Sigmoid colon (tissue), 7 donors: Measurements from ENCODE around the gene IGDCC3. TPM values are rescaled to one million over a fixed set of nuclear protein-coding genes. Genes with fewer than 3 reads are reported as not detected.
"Not testable (repeated sequence)": the region's sequence is repeated elsewhere in the genome, so short reads cannot be mapped to it uniquely, and the experiment has no call there.

ENCODE experiments used
- DNase-seq: peaks from one replicate; pipeline ENCODE4 v3.0.0-alpha.2; 2019
- H3K27ac ChIP-seq, 4 donors: fragments of 200-600 bp; sonication (generic); one replicate each; pipeline ENCODE4 v1.5.1; 2016 to 2019; ENCODE audit warnings: mild to moderate bottlenecking in 1 of 4
- H3K27me3 ChIP-seq, 3 donors: fragments of 200-600 bp; sonication (generic); one replicate each; pipeline ENCODE4 v1.5.1; 2019; ENCODE audit warnings: mild to moderate bottlenecking in 1 of 3
- H3K36me3 ChIP-seq, 4 donors: fragments of 200-600 bp; sonication (generic); one replicate each; pipeline ENCODE4 v1.5.1; 2016 to 2019
- H3K4me1 ChIP-seq, 4 donors: fragments of 200-600 bp; sonication (generic); one replicate each; pipeline ENCODE4 v1.5.1; 2017 to 2019
- H3K4me3 ChIP-seq, 4 donors: fragments of 200-600 bp; sonication (generic); one replicate each; pipeline ENCODE4 v1.5.1; 2017 to 2019; ENCODE audit warnings: mild to moderate bottlenecking in 2 of 4, moderate library complexity in 1 of 4
- H3K9me3 ChIP-seq, 4 donors: fragments of 200-600 bp in 3 of 4; sonication (generic) in 3 of 4; one replicate each; pipeline versions ENCODE4 v1.5.1 to v1.6.1; 2013 to 2019
- CTCF ChIP-seq, 4 experiments: fragments of 450-650 bp in 3 of 4; fragments of 200-600 bp in 1 of 4; IDR thresholded peaks; one replicate each; pipeline ENCODE4 v1.5.1; 2016 to 2019; ENCODE audit warnings: antibody characterized with exemption in 4 of 4, mild to moderate bottlenecking in 3 of 4, moderate library complexity in 2 of 4
- EP300 ChIP-seq, 4 donors: sonication (generic); formaldehyde crosslinking; IDR thresholded peaks; one replicate each; pipeline ENCODE4 v1.6.1; 2017; ENCODE audit warnings: antibody characterized with exemption in 4 of 4
- POLR2A ChIP-seq, 2 donors: fragments of 450-650 bp; IDR thresholded peaks; one replicate each; pipeline ENCODE4 v1.6.1; 2016; ENCODE audit warnings: antibody characterized with exemption in 2 of 2, mild to moderate bottlenecking in 2 of 2, moderate library complexity in 2 of 2
- POLR2AphosphoS5 ChIP-seq, 4 donors: sonication (generic); formaldehyde crosslinking; IDR thresholded peaks; one replicate each; pipeline ENCODE4 v1.6.1; 2017; ENCODE audit warnings: antibody characterized with exemption in 4 of 4
- WGBS, 2 donors: extraction: QIAGEN DNeasy Blood & Tissue Kit; methylation state at CpG; one replicate each; pipeline ENCODE4 v1.1.7; 2013; 5-methylcytosine and 5-hydroxymethylcytosine counted together
- intact Hi-C: fragments of 100-400 bp; cut with DNase I; formaldehyde crosslinking; loops from one replicate; pipeline ENCODE4 v1.15.1; 2023
- polyA plus RNA-seq, 3 donors: library from polyadenylated mRNA; stranded (reverse); fragments of 200-250 nt; gene quantifications; one replicate each; pipeline ENCODE4 v1.2.3, GENCODE V29; 2013
- total RNA-seq, 4 donors: library from RNA; depleted of rRNA; stranded (reverse); fragments of >200 nt; gene quantifications; one replicate each; pipeline ENCODE4 v1.1.0, GENCODE V29; 2016
- donor health status: healthy with polysubstance abuse.
- donor health status: Bipolar disorder and iron deficiency.
- donor health status: healthy.

IGDCC3 gene
- total and polyA plus RNA-seq, 7 donors, result under 0.01 to 0.55 (median 0.12) TPM; not detected in 2

- Histone ChIP-seq H3K36me3 (no peaks in the 10 kb centered on the region), H3K9me3 (no peaks in the 10 kb centered on the region), H3K4me3 (peak overlapping the region in 3 of 4 donors; percentile 42 to 56 (median 52)), H3K4me1 (peaks cover 0 to 13% (median 11%) of the 10 kb centered on the region in 4 donors), H3K27me3 (peaks cover 0 to 38% (median 20%) of the 10 kb centered on the region in 3 donors), H3K27ac (no peak overlapping the region)
- DNase-seq, result no peak
- TF ChIP-seq EP300 (IDR thresholded peaks at IDR 0.05) (no peak), CTCF (IDR thresholded peaks at IDR 0.05) (no peak), POLR2A (IDR thresholded peaks at IDR 0.05) (no peak), POLR2AphosphoS5 (IDR thresholded peaks at IDR 0.05) (no peak)
- 68 to 70% methylated on average over 10 of the region's 10 CpGs for WGBS, 2 donors
- intact Hi-C loops, result no loop called here
These were observed 23.0 kb downstream of the IGDCC3 start for GRCh38 chr15:65354835-65355172.

GRCh38 chr15:65351972-65352371 is 25.8 kb downstream of the IGDCC3 start:
- peaks cover 0 to 13% (median 11%) of the 10 kb centered on the region in 4 donors for H3K4me1 ChIP-seq
- H3K27ac ChIP-seq, intact Hi-C loops, H3K9me3 ChIP-seq, H3K4me3 ChIP-seq, H3K36me3 ChIP-seq, DNase-seq: not testable (repeated sequence)
- WGBS, 2 donors, result 59 to 67% methylated on average over 1 of the region's 1 CpG
- H3K27me3 ChIP-seq, result peaks cover 0 to 19% (median 13%) of the 10 kb centered on the region in 3 donors

- WGBS, 2 donors, result 80 to 87% methylated on average over 8 of the region's 8 CpGs
- Histone ChIP-seq H3K27me3 (no peaks in the 10 kb centered on the region), H3K4me1 (no peaks in the 10 kb centered on the region), H3K36me3 (no peaks in the 10 kb centered on the region), H3K4me3 (no peak overlapping the region), H3K9me3 (no peaks in the 10 kb centered on the region), H3K27ac (no peak overlapping the region)
- DNase-seq, result no peak
- intact Hi-C loops, result no loop called here
- TF ChIP-seq POLR2A (IDR thresholded peaks at IDR 0.05) (no peak), POLR2AphosphoS5 (IDR thresholded peaks at IDR 0.05) (no peak), EP300 (IDR thresholded peaks at IDR 0.05) (no peak), CTCF (IDR thresholded peaks at IDR 0.05) (no peak)
These were observed 28.5 kb downstream of the IGDCC3 start for GRCh38 chr15:65349338-65349737.

- H3K4me3 ChIP-seq, H3K27me3 ChIP-seq, H3K9me3 ChIP-seq, H3K36me3 ChIP-seq, H3K27ac ChIP-seq, intact Hi-C loops, H3K4me1 ChIP-seq, DNase-seq: not testable (repeated sequence)
- WGBS, 2 donors, result 87 to 94% methylated on average over 8 of the region's 8 CpGs
These were observed 30.0 kb downstream of the IGDCC3 start for GRCh38 chr15:65347756-65348155.

GRCh38 chr15:65346856-65347598 is 30.8 kb downstream of the IGDCC3 start:
- no peak overlapping the region for H3K4me3 ChIP-seq
- H3K27me3 ChIP-seq, result no peaks in the 10 kb centered on the region
- TF ChIP-seq POLR2AphosphoS5 (IDR thresholded peaks at IDR 0.05), result no peak
- no peak overlapping the region for H3K27ac ChIP-seq
- WGBS, 2 donors, result 65 to 80% methylated on average over 6 of the region's 6 CpGs
- no peaks in the 10 kb centered on the region for H3K9me3 ChIP-seq
- H3K4me1 ChIP-seq, result no peaks in the 10 kb centered on the region
- intact Hi-C loops, result no loop called here
- DNase-seq, result no peak
- no peaks in the 10 kb centered on the region for H3K36me3 ChIP-seq

- Histone ChIP-seq H3K27me3 (no peaks in the 10 kb centered on the region), H3K4me3 (no peak overlapping the region), H3K27ac (no peak overlapping the region), H3K4me1 (no peaks in the 10 kb centered on the region), H3K9me3 (no peaks in the 10 kb centered on the region), H3K36me3 (no peaks in the 10 kb centered on the region)
- WGBS, 2 donors, result 43 to 70% methylated on average over 2 of the region's 2 CpGs
- intact Hi-C loops, result no loop called here
- TF ChIP-seq POLR2A (IDR thresholded peaks at IDR 0.05), result no peak
- TF ChIP-seq POLR2AphosphoS5 (IDR thresholded peaks at IDR 0.05), result no peak
- no peak for TF ChIP-seq EP300 (IDR thresholded peaks at IDR 0.05)
- no peak for TF ChIP-seq CTCF (IDR thresholded peaks at IDR 0.05)
- no peak for DNase-seq
These were observed 32.9 kb downstream of the IGDCC3 start for GRCh38 chr15:65344914-65345275.
